Liver (tissue), 9 donors: Measurements from ENCODE around the gene ARSB. TPM values are rescaled to one million over a fixed set of nuclear protein-coding genes. Genes with fewer than 3 reads are reported as not detected.

ENCODE experiments used
- DNase-seq: peaks from one replicate; pipeline ENCODE4 v3.0.0-alpha.2; 2017; ENCODE audit warnings: low spot score
- H3K27ac ChIP-seq, 2 donors: one replicate each; pipeline ENCODE4 v1.7.0; 2013; ENCODE audit warnings: inconsistent platforms in 2 of 2, low read length in 2 of 2, control low read depth in 1 of 2, low read depth in 1 of 2, mild to moderate bottlenecking in 1 of 2
- H3K27me3 ChIP-seq, 4 donors: one replicate each; pipeline versions ENCODE4 v1.6.1 to v1.7.0; 2013; ENCODE audit warnings: low read length in 3 of 4, inconsistent platforms in 1 of 4, mild to moderate bottlenecking in 1 of 4, moderate library complexity in 1 of 4; ENCODE audit not compliant: control insufficient read depth in 4 of 4, insufficient read depth in 4 of 4
- H3K36me3 ChIP-seq, 4 donors: one replicate each; pipeline versions ENCODE4 v1.6.1 to v1.7.0; 2013; ENCODE audit warnings: low read length in 3 of 4, mild to moderate bottlenecking in 3 of 4, low read depth in 1 of 4, moderate library complexity in 1 of 4; ENCODE audit not compliant: control insufficient read depth in 4 of 4, insufficient read depth in 3 of 4
- H3K4me1 ChIP-seq, 4 donors: one replicate each; pipeline versions ENCODE4 v1.6.1 to v1.7.0; 2013; ENCODE audit warnings: low read length in 3 of 4, mild to moderate bottlenecking in 3 of 4, moderate library complexity in 1 of 4; ENCODE audit not compliant: control insufficient read depth in 4 of 4, insufficient read depth in 4 of 4
- H3K4me3 ChIP-seq, 3 donors: one replicate each; pipeline versions ENCODE4 v1.6.1 to v1.7.0; 2013; ENCODE audit warnings: low read length in 3 of 3, control low read depth in 1 of 3, low read depth in 1 of 3, mild to moderate bottlenecking in 1 of 3
- H3K9ac ChIP-seq, 2 donors: one replicate each; pipeline ENCODE4 v1.7.0; 2013; ENCODE audit warnings: low read length in 2 of 2, mild to moderate bottlenecking in 2 of 2, moderate library complexity in 2 of 2, control low read depth in 1 of 2, low read depth in 1 of 2
- H3K9me3 ChIP-seq, 4 donors: one replicate each; pipeline versions ENCODE4 v1.6.1 to v1.7.0; 2013; ENCODE audit warnings: low read length in 3 of 4; ENCODE audit not compliant: control insufficient read depth in 4 of 4
- FOXA1 ChIP-seq: IDR thresholded peaks from 2 replicates; pipeline ENCODE4 v1.6.1; 2016; ENCODE audit warnings: antibody characterized with exemption
- FOXA2 ChIP-seq: IDR thresholded peaks from 2 replicates; pipeline ENCODE4 v1.6.1; 2016; ENCODE audit warnings: antibody characterized with exemption
- HNF4A ChIP-seq, 2 donors: conservative IDR thresholded peaks; 2 replicates each; pipeline ENCODE4 v1.6.1; 2016; ENCODE audit warnings: antibody characterized with exemption in 2 of 2, mild to moderate bottlenecking in 2 of 2
- HNF4G ChIP-seq: IDR thresholded peaks from 2 replicates; pipeline ENCODE4 v1.6.1; 2016; ENCODE audit warnings: antibody characterized with exemption
- NR2F2 ChIP-seq: IDR thresholded peaks from 2 replicates; pipeline ENCODE4 v1.6.1; 2016; ENCODE audit warnings: antibody characterized with exemption
- REST ChIP-seq: IDR thresholded peaks from 2 replicates; pipeline ENCODE4 v1.6.1; 2016; ENCODE audit warnings: antibody characterized with exemption, mild to moderate bottlenecking
- RXRA ChIP-seq, 2 donors: IDR thresholded peaks; 2 replicates each; pipeline ENCODE4 v1.6.1; 2017 to 2018; ENCODE audit warnings: antibody characterized with exemption in 2 of 2, mild to moderate bottlenecking in 1 of 2
- SP1 ChIP-seq: IDR thresholded peaks from 2 replicates; pipeline ENCODE4 v1.6.1; 2018; ENCODE audit warnings: antibody characterized with exemption, mild to moderate bottlenecking
- YY1 ChIP-seq: IDR thresholded peaks from 2 replicates; pipeline ENCODE4 v1.6.1; 2016; ENCODE audit warnings: antibody characterized with exemption, mild to moderate bottlenecking
- WGBS: extraction: QIAGEN DNeasy Blood & Tissue Kit; methylation state at CpG from one replicate; pipeline ENCODE4 v1.1.7; 2013; 5-methylcytosine and 5-hydroxymethylcytosine counted together
- polyA plus RNA-seq, 2 donors: library from polyadenylated mRNA; stranded (reverse) in 1 of 2; unstranded in 1 of 2; fragments of 200-250 nt in 1 of 2; fragments of >200 nt in 1 of 2; fragmentation: Nextera tagmentation in 1 of 2; extraction: Ambion mirVana in 1 of 2; gene quantifications; one replicate each; pipeline versions ENCODE4 v1.2.1 to v1.2.3, GENCODE V29; 2013 to 2015
- total RNA-seq, 2 donors: library from RNA; depleted of rRNA; stranded (reverse); fragments of >200 nt; gene quantifications; one replicate each; pipeline ENCODE4 v1.2.3, GENCODE V29; 2014
- TF ChIP-seq, protein P1 (sequence below): fragments of 150-350 bp; IDR thresholded peaks from 2 replicates; pipeline ENCODE4 v1.5.1; 2017; ENCODE audit warnings: improper control_type of control experiment, low read depth, low read length; ENCODE audit not compliant: missing input control
- donor health status: healthy.
- donor health status: healthy.
- donor health status: healthy.
- donor health status: healthy.
- donor health status: healthy.

The ARSB gene
- total and polyA plus RNA-seq, 4 donors: 3.5 to 26.2 (median 8.7) TPM

- H3K9me3 ChIP-seq: no peaks in the 10 kb centered on the region
- H3K4me3 ChIP-seq: no peak overlapping the region
- WGBS: 97% methylated on average over 1 of the region's 1 CpG
- H3K27ac ChIP-seq: no peak overlapping the region
- TF ChIP-seq HNF4G (no peak), HNF4A (conservative IDR thresholded peaks at IDR 0.05) (no peak), SP1 (no peak), YY1 (no peak), NR2F2 (no peak), REST (no peak)
- TF ChIP-seq, protein P1, sequence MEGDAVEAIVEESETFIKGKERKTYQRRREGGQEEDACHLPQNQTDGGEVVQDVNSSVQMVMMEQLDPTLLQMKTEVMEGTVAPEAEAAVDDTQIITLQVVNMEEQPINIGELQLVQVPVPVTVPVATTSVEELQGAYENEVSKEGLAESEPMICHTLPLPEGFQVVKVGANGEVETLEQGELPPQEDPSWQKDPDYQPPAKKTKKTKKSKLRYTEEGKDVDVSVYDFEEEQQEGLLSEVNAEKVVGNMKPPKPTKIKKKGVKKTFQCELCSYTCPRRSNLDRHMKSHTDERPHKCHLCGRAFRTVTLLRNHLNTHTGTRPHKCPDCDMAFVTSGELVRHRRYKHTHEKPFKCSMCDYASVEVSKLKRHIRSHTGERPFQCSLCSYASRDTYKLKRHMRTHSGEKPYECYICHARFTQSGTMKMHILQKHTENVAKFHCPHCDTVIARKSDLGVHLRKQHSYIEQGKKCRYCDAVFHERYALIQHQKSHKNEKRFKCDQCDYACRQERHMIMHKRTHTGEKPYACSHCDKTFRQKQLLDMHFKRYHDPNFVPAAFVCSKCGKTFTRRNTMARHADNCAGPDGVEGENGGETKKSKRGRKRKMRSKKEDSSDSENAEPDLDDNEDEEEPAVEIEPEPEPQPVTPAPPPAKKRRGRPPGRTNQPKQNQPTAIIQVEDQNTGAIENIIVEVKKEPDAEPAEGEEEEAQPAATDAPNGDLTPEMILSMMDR: no peak
- DNase-seq: no peak
- peaks cover 0 to 1% (median 0%) of the 10 kb centered on the region in 4 donors for H3K4me1 ChIP-seq
- H3K27me3 ChIP-seq: no peaks in the 10 kb centered on the region
- no peak overlapping the region for H3K9ac ChIP-seq
- H3K36me3 ChIP-seq: peaks cover 0 to 2% (median 2%) of the 10 kb centered on the region in 4 donors
Measured at GRCh38 chr5:78819707-78820106, 165.4 kb downstream of the ARSB start.

- no peak for DNase-seq
- Histone ChIP-seq H3K36me3 (peaks cover 0 to 2% (median 2%) of the 10 kb centered on the region in 4 donors), H3K9ac (no peak overlapping the region), H3K27me3 (no peaks in the 10 kb centered on the region), H3K4me1 (peaks cover 0 to 1% (median 0%) of the 10 kb centered on the region in 4 donors), H3K27ac (no peak overlapping the region), H3K9me3 (no peaks in the 10 kb centered on the region), H3K4me3 (no peak overlapping the region)
- WGBS: 93% methylated on average over 3 of the region's 3 CpGs
- TF ChIP-seq RXRA (IDR thresholded peaks at IDR 0.05): no peak
- TF ChIP-seq, protein P1: no peak
- no peak for TF ChIP-seq FOXA2
Measured at GRCh38 chr5:78819166-78819565, 165.9 kb downstream of the ARSB start.

- TF ChIP-seq REST (no peak), FOXA1 (no peak)
Measured at GRCh38 chr5:78816143-78816765, 168.9 kb downstream of the ARSB start.

More at GRCh38 chr5:78816143-78816765, 168.9 kb downstream of the ARSB start:
- Histone ChIP-seq H3K4me1 (no peaks in the 10 kb centered on the region), H3K36me3 (peaks cover 0 to 2% (median under 1%) of the 10 kb centered on the region in 4 donors), H3K27me3 (no peaks in the 10 kb centered on the region), H3K4me3 (no peak overlapping the region), H3K9ac (no peak overlapping the region), H3K9me3 (no peaks in the 10 kb centered on the region), H3K27ac (no peak overlapping the region)
- WGBS: 98% methylated on average over 3 of the region's 3 CpGs
- DNase-seq: no peak
